DND-41 (cell line): ENCODE results near the gene HSPB9.

Source experiments
- CTCF ChIP-seq: IDR thresholded peaks from 2 replicates; pipeline ENCODE4 v1.5.1; 2012; ENCODE audit warnings: borderline replicate concordance, low read length, moderate library complexity, mild to moderate bottlenecking; ENCODE audit not compliant: poor library complexity, severe bottlenecking; ENCODE audit errors: extremely low read depth
- EZH2 ChIP-seq: IDR thresholded peaks from 3 replicates; pipeline ENCODE4 v1.6.1; 2012; ENCODE audit warnings: borderline replicate concordance, low read depth, mild to moderate bottlenecking, moderate library complexity, low read length, inconsistent platforms; ENCODE audit not compliant: severe bottlenecking

GRCh38 chr17:42126836-42127235, 4.2 kb downstream of the HSPB9 start:
- TF ChIP-seq CTCF (no peak), EZH2 (no peak)
